ENCODE data around the gene ELANE.

DNA sequence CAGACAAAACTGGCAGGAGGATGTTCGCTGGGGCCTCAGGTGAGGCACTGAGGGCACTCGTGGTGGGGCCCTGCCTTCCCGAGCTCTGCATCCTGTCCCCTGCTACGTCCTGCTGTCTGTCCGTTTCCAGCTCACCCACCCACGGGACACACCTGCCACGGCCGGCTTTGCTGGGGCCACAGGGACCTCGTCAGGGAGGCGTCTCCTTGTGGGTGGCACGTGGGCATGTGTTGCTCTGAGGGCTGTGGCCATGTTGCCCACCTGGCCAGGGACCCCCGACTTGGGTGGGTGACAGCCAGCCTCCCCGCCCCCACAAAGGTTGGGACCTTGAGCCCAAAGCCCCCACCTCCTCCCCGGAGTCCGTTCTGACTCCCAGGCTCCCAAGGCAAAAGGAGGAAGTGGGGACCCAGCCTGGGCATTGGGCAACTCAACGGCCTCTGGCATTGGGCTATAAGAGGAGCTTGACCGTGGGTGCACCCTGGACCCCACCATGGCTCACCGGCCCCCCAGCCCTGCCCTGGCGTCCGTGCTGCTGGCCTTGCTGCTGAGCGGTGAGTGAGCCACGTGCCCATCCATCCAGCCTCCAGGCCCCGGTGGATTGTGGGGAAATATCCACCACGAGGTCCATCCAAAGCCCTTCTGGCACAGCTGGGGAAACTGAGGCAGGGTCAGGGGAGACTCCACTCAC, 11.4 kb upstream of the ELANE start, which contains the start of gene PRTN3:
- TF ChIP-seq, protein P1, sequence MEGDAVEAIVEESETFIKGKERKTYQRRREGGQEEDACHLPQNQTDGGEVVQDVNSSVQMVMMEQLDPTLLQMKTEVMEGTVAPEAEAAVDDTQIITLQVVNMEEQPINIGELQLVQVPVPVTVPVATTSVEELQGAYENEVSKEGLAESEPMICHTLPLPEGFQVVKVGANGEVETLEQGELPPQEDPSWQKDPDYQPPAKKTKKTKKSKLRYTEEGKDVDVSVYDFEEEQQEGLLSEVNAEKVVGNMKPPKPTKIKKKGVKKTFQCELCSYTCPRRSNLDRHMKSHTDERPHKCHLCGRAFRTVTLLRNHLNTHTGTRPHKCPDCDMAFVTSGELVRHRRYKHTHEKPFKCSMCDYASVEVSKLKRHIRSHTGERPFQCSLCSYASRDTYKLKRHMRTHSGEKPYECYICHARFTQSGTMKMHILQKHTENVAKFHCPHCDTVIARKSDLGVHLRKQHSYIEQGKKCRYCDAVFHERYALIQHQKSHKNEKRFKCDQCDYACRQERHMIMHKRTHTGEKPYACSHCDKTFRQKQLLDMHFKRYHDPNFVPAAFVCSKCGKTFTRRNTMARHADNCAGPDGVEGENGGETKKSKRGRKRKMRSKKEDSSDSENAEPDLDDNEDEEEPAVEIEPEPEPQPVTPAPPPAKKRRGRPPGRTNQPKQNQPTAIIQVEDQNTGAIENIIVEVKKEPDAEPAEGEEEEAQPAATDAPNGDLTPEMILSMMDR (conservative IDR thresholded peaks at IDR 0.05; ENCODE audit: low read length), result no peak
- no peak for TF ChIP-seq EZH2phosphoT487 (IDR thresholded peaks at IDR 0.05; ENCODE audit: borderline replicate concordance, low read depth, low read length)

Measured in OCI-LY7 (cell line).